Activated CD4-positive, alpha-beta T cell treated with anti-CD3 and anti-CD28 coated beads, Interleukin-2, amount 50 U/mL, for 16 hours (primary cell): ENCODE results near the gene CPNE1.

Experiments used
- DNase-seq: peaks from one replicate; pipeline ENCODE4 v3.0.0-alpha.2; 2020

CPNE1 gene

GRCh38 chr20:35618263-35619131, 46.2 kb downstream of the CPNE1 start:
- DNase-seq = peak; percentile 27

DNA sequence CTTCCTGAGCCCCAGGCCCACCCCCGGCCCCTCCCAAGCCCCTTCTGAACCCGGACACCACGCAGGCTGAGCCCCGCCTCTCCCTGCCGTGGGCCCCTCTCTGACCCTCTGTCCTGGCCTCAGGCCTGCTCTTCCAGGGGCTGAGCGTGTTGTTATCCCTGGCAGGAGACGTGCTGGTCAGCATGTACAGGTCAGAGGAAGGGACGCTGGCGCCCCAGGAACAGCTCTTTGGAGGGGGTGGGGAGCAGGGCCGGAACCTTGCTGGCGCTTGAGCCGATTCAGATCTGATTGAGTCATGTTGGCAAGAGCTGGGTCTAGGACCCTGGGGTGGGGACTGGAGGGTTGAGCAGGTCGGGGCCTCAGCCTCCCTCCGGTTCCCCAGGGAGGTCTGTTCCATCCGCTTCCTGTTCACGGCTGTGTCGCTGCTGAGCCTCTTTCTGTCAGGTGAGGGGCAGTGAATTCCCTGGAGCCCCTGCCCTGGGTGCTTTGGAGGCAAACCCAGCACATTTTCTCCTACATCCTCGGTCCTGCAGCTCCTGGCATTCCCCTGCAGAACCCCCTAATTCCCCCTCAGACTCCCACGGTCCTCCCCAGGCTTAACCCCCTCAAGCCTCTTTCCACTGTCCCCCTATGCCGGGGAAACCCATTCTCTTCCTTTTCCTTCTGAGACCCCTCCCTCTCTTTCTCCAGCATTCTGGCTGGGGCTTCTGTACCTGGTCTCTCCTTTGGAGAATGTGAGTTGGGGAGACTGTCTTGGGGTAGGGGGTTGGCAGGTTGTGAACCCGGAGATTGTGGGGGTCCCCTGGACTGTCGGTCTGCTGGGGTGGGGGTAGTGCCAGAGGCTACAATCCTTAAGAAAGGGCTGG, 47.1 kb downstream of the CPNE1 start:
- DNase-seq = peak; percentile 57

DNA sequence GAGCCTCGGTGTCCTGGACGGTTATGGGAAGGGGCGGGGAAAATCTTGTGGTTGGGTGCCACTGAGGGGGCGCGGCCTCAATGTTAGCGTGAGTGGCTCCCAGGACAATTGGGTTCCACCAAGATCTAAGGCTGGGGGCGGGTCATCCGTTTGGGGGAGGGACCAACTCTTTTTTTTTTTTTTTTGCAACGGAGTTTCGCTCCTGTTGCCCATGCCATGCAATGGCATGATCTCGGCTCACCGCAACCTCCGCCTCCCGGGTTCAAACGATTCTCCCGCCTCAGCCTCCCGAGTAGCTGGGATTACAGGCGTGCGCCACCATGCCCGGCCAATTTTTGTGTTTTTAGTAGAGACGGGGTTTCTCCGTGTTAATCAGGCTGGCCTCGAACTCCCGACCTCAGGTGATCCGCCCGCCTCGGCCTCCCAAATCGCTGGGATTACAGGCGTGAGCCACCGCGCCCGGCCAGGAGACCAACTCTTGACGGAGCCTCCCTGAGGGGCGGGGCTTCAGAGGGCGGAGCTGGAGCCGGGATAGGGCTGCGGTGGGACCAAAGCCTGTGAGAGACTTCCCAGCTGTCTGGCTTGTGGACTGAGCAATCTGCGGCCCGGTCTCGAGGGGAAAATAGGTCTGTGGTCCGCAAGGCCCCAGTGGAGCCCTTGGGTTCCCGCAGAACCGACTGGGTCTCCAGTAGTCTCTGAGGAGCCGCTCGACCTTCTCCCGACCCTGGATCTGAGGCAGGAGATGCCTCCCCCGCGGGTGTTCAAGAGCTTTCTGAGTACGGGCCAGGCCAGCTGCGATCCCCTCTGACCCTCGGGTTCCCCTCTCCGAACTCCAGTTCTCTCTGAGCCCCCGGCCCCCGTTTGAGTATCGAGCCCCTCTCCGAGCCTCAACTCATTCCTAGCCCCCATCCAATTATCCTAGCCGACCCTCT, 48.0 kb downstream of the CPNE1 start:
- peak; percentile 50 for DNase-seq

- peak; percentile 100 for DNase-seq
Observed at GRCh38 chr20:35615667-35616464, 48.8 kb downstream of the CPNE1 start, which contains the start of gene SPAG4. TSS of gene SPAG4 (plus strand) at chr20:35615829. CDS start at chr20:35616004, 175 bp downstream.

DNA sequence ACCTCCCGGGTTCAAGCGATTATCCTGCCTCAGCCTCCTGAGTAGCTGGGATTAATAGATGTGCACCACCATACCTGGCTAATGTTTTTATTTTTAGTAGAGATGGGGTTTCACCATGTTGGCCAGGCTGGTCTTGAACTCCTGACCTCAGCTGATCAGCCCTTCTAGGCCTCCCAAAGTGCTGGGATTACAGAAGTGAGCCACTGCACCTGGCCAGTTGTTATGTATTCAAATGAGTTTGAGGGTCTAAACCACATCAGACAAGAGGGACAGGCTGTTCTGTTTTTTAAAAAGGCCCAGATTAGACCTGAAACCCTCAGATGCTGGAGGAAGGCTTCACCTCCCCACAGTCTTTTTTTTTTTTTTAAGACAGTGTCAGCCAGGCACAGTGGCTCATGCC, 53.2 kb downstream of the CPNE1 start:
- no peak for DNase-seq

DNA sequence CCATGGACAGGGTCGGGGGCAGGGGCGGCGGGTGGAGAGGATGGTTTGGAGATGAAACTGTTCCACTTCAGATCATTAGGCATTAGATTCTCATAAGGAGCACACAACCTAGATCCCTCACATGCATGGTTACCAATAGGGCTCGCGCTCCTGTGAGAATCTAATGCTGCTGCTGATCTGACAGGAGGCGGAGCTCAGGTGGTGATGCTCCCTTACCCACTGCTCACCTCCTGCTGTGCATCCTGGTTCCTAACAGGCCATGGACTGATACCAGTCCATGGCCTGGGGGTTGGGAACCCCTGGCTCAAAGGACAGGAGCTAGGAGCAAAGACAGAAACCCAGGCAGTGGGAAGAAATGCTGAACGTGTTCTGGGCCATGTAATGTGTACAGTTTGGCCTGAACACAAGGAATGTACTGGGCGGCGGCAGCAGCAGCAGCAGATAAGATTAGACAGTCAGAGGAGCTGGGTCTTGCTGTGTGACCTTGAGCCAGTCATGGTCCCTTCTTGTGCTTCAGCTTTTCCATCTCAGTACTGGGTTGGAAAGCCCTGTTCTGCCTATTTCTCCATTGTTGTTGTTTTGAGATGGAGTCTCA, 53.8 kb downstream of the CPNE1 start:
- no peak for DNase-seq

DNA sequence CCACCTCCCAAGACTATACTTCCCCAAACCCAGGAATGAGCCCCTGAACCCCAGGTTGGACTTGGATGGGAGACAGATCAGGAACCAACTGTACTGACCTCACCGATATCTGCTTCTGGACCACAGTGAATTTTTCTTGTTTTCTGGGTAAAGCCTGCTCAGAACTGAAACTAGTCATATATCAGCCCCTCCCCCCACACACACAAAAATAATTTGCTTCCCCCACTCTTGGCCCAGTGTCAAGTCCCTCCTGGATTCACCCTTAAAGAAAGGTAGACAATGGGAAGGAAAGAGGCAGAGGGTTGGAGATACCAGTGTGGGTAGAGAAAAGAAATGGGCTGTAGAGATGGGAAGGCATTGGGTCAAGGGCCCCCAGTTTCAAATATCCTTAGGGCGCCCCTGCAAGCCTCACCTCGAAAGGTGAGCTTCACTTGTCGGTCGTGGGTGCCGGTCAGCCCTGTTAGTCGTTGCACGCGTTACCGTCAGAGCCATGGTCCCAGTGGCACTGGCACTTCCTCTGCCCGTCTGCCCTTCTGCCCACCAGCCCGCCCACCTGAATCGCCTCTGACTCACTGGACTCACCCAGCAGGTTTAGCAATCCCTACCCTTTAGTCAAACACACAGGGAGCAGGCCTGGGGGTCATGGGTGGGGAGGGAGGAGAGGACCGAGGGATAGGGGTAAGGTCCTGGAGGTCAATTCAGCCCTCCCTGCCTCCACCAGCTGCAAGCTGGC, 57.5 kb downstream of the CPNE1 start:
- DNase-seq = no peak

- no peak for DNase-seq
Observed at GRCh38 chr20:35606127-35606526, 58.6 kb downstream of the CPNE1 start.

GRCh38 chr20:35604449-35604747, 60.3 kb downstream of the CPNE1 start:
- DNase-seq = peak; percentile 15

GRCh38 chr20:35603695-35604448, 60.8 kb downstream of the CPNE1 start:
- no peak for DNase-seq

- no peak for DNase-seq
Observed at GRCh38 chr20:35602851-35603495, 61.7 kb downstream of the CPNE1 start.

DNA sequence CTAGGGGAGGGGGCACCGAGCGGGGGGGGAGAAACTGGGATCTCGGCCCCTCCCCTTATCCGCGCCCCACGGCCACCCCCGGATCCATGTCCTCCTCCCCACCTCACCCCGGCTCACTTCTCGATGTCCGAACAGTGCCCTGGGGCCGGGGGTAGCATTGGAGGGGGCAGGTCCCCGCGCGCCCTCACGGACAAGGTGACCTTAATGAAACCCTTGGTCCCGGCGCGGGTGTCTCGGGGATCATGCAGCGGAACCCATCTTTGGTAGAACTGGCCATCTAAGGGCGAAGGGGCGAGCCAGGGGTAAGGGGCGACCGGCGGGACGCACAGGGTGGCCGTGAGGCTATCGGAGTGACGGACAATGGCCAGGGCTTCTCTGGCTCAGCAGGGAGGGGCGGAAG, 62.7 kb downstream of the CPNE1 start:
- no peak for DNase-seq

DNA sequence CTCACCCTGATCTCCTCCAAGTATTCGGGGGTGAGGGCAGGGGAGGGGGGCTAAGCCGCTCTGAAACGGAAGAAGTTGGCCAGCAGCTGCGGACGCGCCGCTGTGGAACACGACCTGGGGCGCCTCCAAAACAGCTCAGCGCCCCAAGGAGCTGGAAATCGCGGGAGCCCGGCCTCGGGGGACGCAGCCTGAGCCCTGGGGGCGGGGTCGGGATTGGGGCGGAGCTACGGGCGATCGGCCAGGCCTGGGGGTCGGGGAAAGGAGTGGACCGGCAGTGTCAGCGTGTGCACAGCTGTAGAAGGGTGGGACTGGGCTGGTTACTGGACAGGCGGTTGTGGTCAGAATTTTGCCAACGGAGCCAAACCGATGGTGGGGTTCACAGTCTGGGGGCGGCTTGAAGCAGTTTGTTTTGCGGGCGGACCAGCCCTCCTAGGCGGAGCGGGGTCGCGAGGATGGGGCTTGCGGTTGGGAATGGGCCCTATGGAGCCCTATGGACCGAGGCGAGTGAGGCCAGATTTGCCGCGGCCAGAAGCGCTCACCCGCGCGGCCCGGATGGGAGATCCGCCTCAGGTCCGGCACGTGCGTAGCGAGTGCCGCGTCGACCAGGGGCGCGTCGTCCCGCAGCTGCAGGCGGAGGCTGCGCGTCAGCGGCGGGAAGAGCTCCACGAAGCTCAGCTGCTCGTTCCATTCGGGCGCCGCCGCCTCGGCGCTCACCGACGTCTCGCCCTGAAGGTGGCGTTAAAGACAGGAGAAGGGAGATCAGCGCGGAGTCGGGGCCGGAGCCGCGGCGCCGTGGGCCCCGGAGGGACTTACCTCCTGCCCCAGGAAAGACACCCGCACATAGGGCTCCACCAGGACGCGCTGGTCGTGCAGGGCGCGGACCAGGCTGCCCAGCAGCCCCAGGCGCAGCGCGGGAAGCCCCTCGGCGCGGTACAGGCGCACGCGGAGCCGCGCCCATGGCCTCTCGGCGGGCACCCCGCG, 63.4 kb downstream of the CPNE1 start:
- DNase-seq = peak; percentile 79

DNA sequence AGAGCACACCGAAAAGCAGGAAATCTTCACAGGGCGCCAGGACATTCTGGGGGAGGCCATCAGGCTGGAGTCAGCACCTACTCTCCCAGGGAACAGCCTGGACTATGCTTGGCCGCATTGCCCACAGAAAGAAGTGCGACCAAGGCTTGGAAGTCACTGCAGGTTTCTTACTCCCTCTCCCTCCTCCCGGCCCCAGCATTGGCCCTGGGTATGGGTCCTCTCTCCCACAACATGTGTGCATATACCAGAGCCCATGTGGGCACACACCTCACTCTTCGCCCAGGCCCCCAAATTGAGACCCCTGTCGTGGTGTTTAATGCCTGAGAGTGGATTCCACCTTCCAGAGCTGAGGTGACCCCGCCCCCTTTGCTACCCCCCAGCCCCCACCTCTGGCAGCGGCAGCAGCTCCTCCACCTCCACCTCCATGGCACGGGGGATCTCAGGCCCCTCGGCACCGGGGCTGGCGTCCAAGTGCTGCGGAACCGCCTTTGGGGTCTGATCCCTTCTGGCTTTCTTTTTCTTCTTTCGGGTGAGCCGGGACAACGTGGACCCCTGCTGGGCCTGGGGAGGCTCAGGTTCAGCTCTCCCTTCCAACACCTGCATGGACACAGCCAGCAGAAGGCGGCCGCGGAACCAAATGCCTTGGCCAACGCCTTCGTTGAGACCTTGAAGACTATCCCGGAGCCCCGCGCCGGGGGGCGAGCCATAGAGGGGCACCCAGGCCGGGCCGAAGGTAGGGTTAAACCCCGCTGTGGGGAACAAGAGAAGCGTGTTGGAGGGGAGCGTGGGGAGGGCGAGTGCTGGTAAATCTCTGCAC, 64.3 kb downstream of the CPNE1 start:
- no peak for DNase-seq

GRCh38 chr20:35599776-35600120, 65.0 kb downstream of the CPNE1 start:
- DNase-seq = no peak

DNA sequence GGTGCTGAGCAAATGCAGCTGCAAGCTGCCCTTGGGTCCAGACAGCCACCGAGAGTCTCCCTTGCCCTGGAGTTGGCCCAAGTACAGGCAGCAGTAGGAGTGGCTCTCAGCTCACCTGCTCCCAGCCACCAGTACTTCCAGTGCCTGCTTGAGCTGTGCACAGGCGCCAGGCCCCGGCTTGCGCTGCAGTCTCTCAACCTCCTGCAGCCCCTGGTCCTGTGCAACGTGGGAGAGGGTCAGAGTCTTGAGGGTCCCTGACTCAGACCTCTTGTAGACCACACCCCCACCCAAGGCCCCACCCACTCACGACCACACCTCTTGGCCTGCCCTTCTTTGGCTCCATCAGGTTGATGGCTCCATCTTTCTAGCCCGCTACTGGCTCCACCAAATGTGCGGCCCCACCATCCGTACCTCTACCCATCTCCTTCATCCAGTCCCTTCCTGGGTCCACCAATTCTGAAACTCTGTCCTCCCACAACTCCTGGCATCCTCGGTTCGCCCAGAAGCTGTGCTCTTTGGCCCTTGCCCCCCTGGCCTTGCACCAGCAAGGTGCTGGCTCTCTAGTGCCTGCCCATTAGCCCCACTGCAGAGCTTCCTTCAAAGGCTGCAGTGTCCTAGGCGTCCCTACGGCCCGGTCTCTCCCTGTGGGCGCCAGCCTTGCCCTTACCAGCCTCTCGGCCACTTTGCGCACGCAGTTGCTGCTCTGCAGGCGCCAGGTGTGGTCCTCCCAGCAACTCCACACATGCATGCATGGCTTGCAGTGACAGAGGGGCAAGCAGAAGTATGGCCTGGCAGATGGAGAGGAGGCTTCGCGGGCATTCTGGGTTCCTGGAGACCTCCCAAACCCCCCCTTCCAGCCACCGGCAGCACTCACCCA, 65.6 kb downstream of the CPNE1 start:
- DNase-seq = no peak
